ENCODE data around the gene NINJ1.
A peak's percentile ranks its signal among the peaks of the same experiment; 100 is the strongest.
"Not testable (repeated sequence)": the region's sequence is repeated elsewhere in the genome, so short reads cannot be mapped to it uniquely, and the experiment has no call there.

The NINJ1 gene

DNA sequence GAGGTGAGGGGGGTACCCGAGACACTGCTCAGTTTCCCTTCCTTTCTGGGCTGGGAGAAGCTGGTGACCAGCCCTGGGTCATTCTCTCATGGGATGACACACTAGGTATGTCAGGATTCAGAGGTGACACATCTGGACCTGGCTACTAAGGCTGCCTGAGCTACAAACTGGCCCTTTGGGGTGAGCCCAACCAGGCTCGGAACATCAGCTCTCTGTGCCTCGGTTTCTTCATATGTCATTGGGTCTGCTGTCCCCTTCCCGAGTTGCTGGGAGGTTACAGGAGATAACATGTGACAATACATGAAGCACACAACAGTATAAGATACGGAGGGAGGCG is 26.3 kb downstream of the NINJ1 start:
- H3K27ac ChIP-seq: no peak overlapping the region
- no peak overlapping the region for H3K4me3 ChIP-seq
- no peak for DNase-seq (ENCODE audit: low spot score)
- TF ChIP-seq, protein P1, sequence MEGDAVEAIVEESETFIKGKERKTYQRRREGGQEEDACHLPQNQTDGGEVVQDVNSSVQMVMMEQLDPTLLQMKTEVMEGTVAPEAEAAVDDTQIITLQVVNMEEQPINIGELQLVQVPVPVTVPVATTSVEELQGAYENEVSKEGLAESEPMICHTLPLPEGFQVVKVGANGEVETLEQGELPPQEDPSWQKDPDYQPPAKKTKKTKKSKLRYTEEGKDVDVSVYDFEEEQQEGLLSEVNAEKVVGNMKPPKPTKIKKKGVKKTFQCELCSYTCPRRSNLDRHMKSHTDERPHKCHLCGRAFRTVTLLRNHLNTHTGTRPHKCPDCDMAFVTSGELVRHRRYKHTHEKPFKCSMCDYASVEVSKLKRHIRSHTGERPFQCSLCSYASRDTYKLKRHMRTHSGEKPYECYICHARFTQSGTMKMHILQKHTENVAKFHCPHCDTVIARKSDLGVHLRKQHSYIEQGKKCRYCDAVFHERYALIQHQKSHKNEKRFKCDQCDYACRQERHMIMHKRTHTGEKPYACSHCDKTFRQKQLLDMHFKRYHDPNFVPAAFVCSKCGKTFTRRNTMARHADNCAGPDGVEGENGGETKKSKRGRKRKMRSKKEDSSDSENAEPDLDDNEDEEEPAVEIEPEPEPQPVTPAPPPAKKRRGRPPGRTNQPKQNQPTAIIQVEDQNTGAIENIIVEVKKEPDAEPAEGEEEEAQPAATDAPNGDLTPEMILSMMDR (IDR thresholded peaks at IDR 0.05): no peak

- Histone ChIP-seq H3K4me3 (no peak overlapping the region), H3K27ac (no peak overlapping the region)
- peak; percentile 67 for DNase-seq (ENCODE audit: low spot score)
- TF ChIP-seq, protein P1 (IDR thresholded peaks at IDR 0.05): no peak
Measured at GRCh38 chr9:93107151-93107824, 26.8 kb downstream of the NINJ1 start.

DNA sequence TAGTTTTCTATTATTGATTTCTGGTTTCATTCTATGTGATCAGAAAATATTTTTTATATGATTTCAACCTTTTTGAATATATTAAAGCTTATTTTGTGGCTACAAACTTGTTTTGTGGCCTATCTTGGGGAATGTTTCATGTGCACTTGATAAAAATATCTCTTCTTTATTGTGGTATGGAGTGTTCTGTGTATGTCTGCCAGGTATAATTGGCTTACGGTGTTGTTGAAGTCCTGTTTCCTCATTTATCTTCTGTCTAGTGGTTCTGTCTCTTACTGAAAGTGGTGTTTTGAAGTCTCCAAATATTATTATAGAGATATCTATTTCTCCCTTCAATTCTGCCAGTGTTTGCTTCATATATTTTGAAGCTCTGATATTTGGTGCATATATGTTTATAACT is 28.4 kb downstream of the NINJ1 start:
- Histone ChIP-seq H3K27ac (no peak overlapping the region), H3K4me3 (no peak overlapping the region)
- no peak for DNase-seq (ENCODE audit: low spot score)
- TF ChIP-seq, protein P1 (IDR thresholded peaks at IDR 0.05): no peak

DNA sequence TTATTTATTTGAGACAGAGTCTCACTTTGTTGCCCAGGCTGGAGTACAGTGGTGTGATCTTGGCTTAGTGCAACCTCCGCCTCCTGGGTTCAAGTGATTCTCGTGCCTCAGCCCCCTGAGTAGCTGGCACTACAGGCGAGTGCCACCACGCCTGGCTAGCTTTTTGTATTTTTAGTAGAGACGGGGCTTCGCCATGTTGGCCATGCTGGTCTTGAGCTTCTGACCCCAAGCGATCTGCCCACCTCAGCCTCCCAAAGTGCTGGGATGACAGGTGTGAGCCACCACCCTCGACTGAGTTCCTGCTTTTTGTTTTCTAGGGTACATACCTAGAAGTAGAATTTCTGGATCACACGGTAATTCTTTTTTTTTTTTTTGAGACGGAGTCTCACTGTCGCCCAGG is 33.0 kb downstream of the NINJ1 start:
- H3K27ac ChIP-seq, H3K4me3 ChIP-seq: not testable (repeated sequence)
- DNase-seq (ENCODE audit: low spot score): peak; percentile 26

GRCh38 chr9:93100276-93100636 is 33.8 kb downstream of the NINJ1 start:
- no peak overlapping the region for H3K27ac ChIP-seq
- TF ChIP-seq, protein P1 (IDR thresholded peaks at IDR 0.05): no peak
- peak; percentile 36 for DNase-seq (ENCODE audit: low spot score)
- no peak overlapping the region for H3K4me3 ChIP-seq

- no peak overlapping the region for H3K4me3 ChIP-seq
- TF ChIP-seq, protein P1 (IDR thresholded peaks at IDR 0.05): no peak
- H3K27ac ChIP-seq: peak overlapping the region; percentile 75 to 98
- DNase-seq (ENCODE audit: low spot score): peak; percentile 72
Measured at GRCh38 chr9:93099551-93100275, 34.3 kb downstream of the NINJ1 start.

- TF ChIP-seq, protein P1 (IDR thresholded peaks at IDR 0.05): no peak
- peak; percentile 96 for DNase-seq (ENCODE audit: low spot score)
- H3K4me3 ChIP-seq: peak overlapping the region; percentile 91
- H3K27ac ChIP-seq: peak overlapping the region; percentile 97 to 98
Measured at GRCh38 chr9:93098236-93098946, 35.7 kb downstream of the NINJ1 start.

All from coronary artery (tissue), 2 donors.